GM04503 (cell line): ENCODE results near the gene ZNF205.
"Not testable (repeated sequence)": the region's sequence is repeated elsewhere in the genome, so short reads cannot be mapped to it uniquely, and the experiment has no call there.

Source experiments
- DNase-seq: peaks from one replicate; pipeline ENCODE4 v3.0.0-alpha.2; 2012; ENCODE audit warnings: low read depth

Gene ZNF205

DNA sequence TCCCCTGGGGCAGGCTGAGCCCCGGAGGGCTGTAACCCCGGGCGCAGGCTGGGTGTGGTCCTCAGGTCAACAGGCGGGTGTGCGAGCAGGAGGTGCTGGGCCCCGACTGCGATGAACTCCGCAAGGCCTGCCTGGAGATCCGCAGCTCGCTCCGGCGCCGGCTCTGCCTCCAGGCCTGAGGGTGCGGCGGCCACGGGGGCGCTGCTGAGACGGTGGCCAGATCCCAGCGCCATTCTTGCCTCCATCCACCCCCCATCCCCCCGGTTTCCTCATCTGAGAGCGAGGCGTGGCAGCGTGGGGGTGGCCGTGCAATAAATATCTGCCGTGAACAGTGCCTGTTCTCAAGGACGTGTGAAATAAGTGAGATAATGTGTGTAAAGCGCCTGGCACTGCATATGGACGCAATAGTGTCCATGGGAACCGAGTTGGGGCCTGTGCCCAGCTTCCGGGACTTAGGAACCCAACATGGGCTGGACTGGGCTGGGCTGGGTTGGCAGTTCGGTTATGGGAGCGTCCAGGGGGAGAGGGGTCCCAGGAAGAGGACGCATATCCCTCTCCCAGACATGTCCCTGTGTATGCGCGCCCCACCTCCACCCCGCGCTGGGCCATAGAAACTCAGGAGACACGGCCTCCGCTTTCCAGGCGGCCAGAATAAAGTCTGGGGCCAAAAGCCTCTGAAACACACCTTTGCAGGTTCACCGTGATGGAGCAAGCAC lies 37.4 kb downstream of the ZNF205 start:
- DNase-seq: no peak

DNA sequence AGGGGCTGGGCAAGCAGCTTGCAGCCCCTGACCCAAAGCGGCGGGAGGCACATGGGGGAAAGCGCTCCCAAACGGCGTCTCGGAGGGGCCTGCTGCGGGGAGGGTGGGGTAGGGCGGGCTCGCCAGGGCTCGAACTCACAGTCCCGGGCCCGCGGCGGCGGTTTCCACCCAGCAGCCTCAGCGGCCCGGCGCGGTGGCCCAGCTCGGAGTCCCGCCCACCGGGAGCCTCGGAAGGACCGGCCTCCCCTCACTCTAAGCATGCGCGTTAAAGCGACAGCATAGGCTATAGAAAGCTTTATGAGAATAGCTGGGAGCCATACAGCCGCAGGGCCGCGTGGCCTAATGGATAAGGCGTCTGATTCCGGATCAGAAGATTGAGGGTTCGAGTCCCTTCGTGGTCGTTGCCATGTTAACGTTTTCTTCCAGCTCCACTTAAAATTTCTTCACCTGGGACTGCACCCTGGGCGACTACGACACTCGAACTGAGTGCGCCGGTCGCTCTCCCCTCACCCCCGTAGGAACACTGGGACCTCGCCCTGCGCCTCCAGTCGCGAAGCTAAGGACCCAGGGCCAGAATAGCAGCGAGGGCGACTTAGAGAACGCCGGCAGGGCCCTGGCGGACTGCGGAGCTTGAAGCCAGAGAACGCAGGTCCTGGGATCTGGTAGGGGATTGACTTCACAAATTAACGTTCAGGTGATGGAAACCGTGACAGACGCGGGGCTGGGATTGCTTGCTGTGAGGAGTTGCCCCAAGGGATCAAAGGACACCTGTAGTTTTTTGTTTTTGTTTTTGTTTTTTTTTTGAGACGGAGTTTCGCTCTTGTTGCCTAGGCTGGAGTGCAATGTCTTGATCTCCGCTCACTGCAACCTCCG lies 38.2 kb downstream of the ZNF205 start:
- DNase-seq: peak; percentile 81

DNA sequence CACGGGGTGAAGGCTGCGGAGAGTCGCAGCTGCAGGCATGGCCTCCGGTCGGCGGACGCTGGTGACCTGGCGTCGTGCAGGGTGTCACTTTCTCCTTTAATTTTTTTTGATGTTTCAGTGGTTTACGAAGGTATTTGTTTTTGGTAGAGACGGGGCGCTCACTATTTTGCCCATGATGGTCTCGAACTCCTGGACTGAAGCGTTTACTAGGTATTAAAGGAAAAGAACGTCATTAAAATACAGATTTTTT lies 39.6 kb downstream of the ZNF205 start:
- DNase-seq: no peak

DNA sequence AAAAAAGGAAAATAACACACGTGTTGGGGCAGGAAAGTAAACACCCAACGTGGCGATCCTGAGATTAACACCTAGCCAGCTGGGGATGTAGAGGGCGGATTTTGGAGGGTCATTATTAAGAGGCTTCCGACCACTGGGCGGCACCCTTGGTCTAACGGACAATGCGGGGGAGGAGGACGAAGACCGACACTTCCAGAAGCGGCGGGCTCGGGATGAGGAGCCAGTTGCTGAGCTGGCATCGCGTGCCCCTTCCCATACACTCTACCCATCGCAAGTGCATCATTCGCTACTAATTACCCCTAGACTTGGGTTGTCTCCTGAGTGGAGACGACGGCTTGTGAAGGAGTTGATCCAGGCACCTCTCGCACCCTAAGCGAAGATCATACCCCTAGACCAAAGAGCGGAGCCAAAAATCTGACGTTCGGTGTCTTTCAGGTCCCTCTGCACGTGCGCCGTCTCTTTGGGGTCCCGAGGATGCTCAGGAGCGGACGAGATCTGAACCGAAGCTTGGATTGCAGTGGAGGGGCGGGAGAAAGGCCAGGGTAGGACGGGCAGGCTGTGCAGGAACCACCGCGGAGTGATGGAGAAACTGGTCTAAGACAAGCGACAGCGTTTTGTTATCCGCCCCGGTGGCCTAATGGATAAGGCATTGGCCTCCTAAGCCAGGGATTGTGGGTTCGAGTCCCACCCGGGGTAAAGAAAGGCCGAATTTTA lies 40.0 kb downstream of the ZNF205 start:
- peak; percentile 58 for DNase-seq

- DNase-seq: no peak
These were observed 40.6 kb downstream of the ZNF205 start for GRCh38 chr16:3152991-3153368.

DNA sequence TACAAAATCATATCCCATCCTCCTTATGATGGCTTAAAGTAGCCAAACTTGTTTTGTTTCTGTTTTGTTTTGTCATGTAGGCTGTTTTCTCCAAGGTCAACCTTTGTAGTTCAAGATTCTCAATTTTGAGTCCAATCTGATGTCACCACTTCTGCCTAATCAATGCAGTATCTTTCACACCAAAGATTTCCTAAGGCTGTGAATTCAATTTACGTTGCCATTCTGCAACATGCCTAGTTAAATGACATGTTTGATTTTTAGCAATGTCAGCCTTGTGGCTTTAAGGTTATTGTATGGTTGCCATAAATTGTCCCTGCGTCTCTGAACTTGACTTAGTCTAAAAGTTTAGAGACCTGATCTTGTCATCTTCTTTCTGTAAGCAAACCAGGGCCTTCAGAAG lies 42.8 kb downstream of the ZNF205 start:
- no peak for DNase-seq

GRCh38 chr16:3155972-3156371 lies 43.6 kb downstream of the ZNF205 start:
- no peak for DNase-seq

DNA sequence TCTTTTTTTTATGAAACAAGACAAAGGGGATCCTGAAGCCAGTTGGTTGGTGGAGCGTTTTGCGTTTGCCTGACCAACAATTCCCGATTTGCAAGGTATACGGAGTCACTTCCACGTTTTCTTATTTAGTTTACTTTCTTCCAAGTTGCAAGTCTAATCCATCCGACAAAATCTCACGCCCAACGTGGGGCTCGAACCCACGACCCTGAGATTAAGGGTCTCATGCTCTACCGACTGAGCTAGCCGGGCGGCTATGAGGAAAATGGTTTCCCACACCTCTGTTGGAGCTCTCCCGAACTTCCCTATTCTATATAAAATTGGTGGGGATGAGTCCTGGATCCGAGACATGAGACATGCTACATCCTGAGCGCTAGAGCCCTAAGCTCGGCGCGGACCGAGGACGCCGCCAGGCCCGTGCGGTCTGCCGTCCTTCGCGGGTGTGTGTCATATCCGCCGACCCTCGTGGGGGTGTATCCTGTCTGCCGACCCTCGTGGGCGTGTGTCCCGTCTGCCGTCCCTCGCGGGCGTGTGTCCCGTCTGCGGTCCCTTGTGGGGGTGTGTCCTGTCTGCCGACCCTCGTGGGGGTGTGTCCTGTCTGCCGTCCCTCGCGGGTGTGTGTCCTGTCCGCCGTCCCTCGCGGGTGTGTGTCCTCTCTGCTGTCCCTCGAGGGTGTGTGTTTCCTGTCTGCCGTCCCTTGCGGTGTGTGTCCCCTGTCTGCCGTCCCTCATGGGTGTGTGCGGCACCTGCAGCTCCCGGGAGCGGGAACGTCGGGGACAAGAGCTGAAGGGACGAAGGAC lies 45.0 kb downstream of the ZNF205 start:
- peak; percentile 87 for DNase-seq

DNA sequence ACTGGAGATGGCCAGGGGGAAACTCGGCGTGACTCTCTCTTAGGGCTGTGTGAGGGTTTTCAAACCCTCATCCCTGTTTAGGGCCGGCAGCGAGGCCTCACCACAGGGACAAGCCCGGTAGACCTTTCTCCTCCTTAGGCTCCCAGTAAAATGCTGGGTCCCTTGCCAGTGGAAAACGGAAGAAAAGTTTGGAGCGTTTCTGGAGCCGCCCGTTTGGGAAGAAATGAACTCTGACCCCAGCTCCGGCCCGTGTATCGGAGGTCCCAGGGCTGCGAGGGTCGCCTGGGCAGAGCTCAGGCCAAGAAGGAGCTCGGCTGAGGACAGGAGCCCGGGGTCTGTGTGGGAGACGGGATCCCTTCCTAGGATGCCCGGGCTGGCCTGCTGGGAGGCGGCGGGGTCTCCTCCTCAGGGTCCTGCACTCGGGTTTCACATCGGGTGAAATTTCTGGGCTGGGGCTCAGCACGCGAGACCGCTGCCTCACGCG lies 45.7 kb downstream of the ZNF205 start:
- DNase-seq: no peak

DNA sequence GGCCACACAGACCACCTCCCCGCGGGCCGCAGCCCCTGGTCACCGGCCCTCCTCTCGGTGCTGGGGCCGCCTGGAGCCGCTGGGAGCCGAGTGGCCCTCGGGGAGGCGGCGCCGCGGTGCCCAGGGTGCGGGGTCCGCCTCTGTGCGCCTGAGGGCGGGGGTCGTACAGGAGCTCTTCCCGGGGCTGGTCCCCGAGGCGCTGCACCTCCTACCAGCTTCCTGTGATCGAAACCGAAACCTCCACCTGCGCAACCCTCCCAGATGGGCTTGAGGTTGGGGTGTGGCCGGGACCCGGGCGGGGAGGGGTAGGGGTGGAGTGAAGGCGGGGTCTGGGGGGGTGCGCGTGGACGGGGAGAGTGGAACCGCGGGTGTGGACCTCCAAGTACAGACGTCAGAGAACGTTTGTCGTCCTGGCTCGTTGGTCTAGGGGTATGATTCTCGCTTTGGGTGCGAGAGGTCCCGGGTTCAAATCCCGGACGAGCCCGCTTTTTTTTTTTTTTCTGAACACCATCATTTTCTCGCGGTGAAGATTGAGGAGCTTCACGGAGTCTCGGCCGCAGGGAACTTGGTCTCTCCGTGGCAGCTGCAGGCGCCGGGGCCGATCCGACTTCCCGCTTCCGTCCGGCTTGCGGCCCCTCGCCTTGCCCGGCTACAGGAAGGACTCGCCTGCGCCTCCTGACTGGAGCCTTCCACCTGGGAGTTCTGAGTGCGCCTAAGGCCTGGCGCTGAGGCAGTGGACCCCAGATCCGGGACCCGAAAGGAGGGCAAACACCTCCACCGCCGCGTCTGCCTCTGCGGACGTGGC lies 46.3 kb downstream of the ZNF205 start:
- DNase-seq: no peak

GRCh38 chr16:3161235-3162018 lies 49.0 kb downstream of the ZNF205 start:
- no peak for DNase-seq

DNA sequence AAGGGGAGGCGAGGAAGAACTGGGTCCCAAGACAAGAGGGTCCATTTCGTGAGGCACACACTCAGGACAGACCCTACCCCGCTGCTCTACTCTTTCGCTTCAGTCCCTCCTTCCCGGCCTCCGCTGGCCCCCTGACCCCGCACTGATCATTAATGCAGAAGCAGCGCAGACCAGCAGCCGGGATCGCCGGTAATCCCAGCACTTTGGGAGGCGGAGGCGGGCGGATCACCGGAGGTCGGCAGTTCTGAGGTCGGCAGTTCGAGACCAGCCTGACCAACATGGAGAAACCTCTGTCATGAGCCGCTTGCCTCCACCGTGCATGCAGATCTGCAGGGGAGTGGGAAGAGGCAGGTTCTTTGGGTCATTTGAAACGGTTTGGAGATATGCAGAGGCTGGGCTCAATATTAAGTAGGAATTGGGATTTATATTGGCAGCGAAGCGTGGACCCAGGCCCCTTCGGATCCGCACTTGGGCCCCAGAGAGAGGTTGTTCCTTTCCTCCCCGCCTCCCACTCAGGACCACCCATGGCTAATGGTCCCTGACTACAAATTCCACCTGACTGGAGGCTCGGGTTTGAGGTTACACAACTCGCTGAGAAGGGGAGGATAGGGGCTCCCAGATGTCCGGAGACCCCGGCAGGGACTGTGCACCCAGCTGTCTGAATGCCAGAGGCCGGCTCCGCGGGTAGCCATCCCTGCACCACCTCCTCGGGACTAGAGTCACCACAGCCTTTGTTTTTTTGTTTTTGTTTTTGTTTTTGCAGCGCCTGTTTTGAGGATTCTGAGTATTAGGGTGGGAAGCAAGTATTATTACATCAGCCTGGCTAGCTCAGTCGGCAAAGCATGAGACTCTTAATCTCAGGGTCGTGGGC lies 52.0 kb downstream of the ZNF205 start:
- DNase-seq: no peak

DNA sequence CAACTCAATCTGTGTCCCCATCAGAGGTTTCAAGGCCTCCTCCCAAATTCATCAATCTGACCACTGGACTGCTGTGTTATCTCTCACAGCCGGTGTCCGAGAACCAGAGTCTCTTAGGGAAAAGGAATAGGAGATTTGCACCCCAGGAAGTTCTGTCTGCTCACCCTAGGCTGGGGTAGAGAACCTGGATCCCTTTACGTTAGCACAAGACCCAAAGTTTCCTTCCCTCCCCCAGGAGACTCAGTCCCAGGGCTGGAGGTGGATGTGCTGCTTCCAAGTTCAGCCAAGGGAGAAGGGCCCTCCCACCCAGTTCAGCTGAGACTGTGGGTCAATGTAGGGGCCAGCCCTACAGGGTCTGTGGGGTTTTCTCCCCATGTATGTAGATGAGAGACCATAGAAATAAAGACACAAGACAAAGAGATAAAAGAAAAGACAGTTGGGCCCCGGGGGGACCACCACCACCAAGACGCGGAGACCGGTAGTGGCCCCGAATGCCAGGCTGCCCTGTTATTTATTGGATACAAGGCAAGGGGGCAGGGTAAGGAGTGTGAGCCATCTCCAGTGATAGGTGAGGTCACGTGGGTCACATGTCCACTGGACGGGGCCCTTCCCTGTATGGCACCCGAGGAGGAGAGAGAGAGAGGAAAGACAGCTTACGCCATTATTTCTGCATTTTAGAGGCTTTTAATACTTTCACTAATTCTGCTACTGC lies 52.9 kb downstream of the ZNF205 start:
- DNase-seq: no peak

DNA sequence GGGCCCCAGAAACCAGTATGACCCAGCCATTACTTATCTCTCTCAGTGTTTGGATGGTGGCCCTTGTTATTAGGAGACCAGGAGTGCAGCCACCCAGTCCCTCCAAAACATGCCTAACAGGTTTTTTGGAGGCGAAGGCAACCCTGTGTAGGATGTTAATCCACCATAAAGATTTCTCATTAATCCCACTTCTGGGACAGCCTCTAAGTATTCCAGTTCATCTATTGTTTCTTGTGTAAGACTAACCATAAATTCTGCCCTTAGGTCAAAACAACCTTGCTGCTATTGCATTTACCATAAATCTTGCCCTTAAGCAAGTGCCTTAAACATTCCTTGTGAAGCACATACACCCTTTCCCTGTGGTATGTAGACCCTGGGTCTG lies 54.1 kb downstream of the ZNF205 start:
- no peak for DNase-seq

DNA sequence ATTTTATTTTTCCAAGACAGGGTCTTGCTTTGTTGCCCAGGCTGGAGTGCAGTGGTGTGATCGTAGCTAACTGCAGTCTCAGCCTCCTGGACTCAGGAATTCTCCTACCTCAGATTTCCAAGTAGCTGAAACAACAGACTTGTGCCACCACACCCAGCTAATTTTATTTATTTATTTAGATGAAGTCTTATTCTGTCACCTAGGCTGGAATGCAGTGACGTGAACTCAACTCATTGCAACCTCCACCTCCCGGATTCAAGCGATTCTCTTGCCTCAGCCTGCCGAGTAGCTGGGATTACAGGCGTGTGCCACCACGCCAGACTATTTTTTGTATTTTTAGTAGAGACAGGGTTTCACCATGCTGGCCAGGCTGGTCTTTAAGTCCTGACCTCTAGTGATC lies 56.3 kb downstream of the ZNF205 start:
- not testable (repeated sequence) for DNase-seq
